Measurements from ENCODE around the gene TEAD1.
A peak's percentile ranks its signal among the peaks of the same experiment; 100 is the strongest.

The TEAD1 gene

DNA sequence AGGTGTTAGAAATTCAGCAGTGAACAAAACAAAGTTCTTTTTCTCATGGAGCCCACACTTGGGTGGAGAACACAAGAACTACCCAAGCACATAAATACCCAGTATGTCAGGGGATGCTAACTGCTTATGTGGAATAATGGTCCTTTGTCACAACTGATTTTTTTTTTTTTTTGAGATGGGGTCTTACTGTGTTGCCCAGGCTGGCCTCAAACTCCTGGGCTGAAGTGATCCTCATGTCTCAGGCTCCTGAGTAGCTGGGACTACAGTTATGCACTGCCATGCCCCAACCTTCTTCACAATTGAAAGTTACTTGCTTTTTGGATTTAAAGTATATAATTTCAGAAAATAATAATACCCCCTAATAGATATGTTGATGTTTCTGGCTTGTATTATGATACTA, 212.3 kb downstream of the TEAD1 start:
- no peak for DNase-seq (ENCODE audit: low read depth in 2 of 2, low spot score in 1 of 2)

DNA sequence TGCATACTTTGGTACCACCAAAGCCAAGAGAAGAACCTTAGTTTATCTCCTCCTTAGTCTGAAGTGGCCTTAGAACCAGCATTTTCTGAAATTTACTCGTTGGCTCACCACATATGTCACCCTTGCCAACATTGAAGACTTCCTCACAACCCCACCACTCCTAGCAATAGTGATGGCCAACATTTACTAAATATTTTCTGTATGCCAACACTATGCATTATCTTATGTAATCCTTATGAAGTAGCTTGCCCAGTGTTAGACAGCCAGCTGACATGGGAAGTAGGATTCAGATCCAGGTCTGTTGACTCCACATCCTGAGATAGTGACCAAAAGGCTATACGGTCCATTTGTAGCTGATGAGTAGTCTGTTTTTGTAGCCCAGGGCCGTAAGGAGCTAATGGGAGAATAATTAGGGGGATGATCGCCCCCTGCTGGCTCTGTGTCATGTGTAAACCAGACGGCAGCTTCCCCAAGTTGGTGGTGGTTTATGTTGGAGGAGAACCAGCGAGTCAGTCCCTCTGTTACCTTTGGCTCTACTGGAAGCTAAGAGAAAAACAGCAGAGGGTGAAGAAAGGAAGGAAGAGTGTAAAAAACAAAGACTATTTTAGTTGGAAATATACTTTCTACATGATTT, 214.4 kb downstream of the TEAD1 start:
- DNase-seq (ENCODE audit: low read depth in 2 of 2, low spot score in 1 of 2): peak in 1 of 2 donors; percentile 34

DNA sequence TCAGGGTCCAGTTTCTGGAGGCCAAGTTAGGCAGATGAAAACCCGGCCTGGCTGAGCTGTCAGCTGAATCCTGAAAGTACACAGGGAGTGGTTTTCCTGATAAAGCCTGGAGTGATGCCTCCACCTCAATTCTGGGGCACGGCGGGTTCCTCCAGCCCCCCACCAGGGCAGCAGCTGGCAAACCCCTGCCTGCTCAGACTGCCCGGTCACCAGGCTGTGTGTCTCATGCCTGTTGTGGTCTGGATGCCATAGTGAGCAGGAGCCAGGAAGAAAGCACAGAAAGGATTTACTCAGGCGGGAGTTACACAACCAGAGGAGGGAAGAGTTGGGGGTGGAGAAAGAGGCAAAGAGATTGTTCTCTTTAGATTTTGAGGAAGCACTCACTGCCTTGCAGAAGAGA, 215.0 kb downstream of the TEAD1 start:
- no peak for DNase-seq (ENCODE audit: low read depth in 2 of 2, low spot score in 1 of 2)

DNA sequence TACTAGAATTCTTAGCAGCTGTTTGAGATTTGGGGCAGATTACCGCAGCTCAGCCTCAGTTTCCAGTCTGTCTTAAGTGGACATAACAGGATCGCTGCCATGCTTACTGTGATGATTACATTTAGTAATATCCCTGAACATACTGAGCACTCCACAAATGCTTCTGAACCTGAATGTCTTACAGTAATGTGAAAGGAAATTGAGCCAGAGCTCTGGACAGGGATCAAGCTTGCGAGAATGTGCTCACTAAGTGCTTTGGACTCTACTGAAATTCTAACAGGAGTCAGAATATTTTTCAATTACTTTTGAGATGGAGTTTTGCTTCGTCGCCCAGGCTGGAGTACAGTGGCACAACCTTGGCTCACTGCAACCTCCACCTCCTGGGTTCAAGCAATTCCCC, 216.3 kb downstream of the TEAD1 start:
- DNase-seq (ENCODE audit: low read depth in 2 of 2, low spot score in 1 of 2): no peak

DNA sequence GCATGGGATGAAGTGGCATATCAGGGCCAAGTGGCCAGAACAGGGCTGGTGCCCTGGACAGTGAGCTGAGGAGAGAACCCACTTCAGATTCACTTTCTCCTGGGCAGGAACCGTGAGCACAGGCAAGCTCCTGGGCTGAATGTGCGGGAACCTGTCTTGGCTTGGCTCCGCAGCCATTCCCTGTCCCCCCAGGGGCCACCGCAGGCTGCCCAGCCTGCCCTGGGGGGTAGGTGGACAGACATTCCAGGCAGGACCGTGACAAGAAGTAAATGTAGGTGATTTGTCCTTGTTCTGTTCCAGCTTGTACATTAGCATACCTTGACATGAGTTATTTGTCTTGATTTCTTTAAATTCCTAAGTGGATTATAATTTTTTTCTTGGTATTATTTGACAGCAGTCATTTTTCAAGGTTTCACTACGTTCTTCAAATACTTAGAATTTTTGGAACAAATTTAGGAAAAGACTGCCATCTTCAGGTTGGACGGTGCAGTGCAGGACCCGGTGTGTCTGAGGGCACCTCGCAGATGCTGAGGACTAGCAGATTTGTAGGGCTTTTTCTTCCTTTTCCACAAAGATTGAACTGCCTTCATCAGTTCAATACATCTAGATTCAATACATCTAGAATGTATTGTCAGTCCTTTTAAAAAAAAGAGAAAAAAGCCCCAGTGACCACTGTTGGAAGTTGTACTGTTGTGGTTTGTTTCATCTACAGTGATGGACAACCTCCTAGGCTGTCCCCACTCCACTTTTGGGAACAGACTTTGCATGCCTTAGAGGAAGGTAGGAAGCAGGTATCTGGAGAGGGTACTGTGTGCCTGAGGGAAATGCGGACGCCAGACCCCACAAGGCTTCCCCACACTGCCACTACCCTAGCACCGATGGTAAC, 219.8 kb downstream of the TEAD1 start:
- DNase-seq (ENCODE audit: low read depth in 2 of 2, low spot score in 1 of 2): peak in 1 of 2 donors; percentile 16

DNA sequence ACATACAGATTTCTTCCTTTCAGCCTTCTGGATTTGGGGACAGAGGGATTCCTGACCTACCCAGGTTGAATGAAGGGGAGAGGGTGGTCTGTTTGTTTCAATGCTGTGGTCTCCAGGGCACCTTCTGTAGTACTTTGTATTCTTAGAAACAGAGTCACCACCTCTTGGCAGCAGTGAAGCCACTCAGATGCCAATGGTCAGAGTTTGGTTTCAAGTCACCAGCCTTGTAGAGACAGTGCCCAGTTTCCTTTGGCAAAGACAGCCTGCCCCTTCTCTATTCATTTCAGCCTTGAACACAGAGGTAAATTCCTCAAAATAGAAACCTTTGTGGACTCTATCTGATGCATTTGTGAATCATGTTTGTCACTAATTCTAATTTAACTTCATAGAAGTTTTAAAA, 223.2 kb downstream of the TEAD1 start:
- no peak for DNase-seq (ENCODE audit: low read depth in 2 of 2, low spot score in 1 of 2)

DNA sequence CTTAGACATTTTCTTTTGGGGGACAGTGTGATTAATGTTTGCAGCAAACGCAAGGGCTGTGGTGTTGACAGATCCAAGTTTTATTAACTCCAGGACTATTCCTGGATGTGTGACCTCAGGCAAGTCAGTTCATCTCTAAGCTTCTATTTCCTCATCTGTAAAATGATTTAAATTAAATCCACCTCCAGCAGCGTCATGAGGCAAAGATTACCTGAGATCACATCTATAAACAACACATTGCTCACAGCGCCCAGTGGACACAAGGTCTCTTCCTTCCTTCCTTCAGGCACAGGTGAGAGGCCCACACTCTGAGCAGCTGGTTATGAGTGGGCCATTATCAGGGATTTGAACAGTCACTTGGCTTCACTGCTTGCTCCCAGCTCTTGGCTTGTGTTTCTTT, 223.6 kb downstream of the TEAD1 start:
- DNase-seq (ENCODE audit: low read depth in 2 of 2, low spot score in 1 of 2): no peak

DNA sequence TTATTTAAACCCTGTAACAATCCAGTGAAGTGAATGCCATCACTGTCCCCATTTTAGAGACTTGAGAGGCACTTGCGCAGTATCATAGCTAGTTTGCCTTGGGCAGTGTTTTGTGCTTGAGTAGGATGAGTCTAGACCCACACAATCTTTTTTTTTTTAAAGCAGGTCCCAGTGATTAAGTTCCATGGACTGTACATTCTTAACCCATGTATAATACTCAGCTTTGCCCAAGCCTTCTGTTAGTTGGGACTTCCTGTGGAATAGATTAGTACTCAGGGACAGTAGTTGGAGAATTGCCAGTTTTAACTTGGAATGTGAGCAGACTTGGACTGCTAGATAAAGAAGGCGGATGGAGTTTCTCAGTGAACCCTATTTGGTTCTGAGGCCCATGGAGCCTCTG, 226.3 kb downstream of the TEAD1 start:
- DNase-seq (ENCODE audit: low read depth in 2 of 2, low spot score in 1 of 2): no peak

DNA sequence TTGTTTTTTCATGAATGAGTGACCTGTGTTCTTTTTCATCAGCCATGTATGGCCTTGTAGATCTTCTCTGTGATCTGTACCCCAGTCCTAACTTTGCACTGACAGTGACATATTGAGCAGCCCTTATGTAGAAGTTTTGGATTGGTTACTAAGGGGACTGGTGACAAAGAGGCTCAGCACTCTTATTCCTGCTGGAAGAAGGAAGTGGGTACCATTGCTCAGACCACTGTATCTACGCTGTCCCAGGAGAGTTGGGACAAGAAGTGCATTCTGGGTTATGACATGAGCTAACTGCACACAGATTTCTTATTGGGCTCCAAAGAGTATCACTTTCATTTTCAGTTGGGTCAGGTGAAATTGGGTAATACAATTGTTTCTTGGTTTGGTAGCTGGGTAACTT, 227.1 kb downstream of the TEAD1 start:
- no peak for DNase-seq (ENCODE audit: low read depth in 2 of 2, low spot score in 1 of 2)

DNA sequence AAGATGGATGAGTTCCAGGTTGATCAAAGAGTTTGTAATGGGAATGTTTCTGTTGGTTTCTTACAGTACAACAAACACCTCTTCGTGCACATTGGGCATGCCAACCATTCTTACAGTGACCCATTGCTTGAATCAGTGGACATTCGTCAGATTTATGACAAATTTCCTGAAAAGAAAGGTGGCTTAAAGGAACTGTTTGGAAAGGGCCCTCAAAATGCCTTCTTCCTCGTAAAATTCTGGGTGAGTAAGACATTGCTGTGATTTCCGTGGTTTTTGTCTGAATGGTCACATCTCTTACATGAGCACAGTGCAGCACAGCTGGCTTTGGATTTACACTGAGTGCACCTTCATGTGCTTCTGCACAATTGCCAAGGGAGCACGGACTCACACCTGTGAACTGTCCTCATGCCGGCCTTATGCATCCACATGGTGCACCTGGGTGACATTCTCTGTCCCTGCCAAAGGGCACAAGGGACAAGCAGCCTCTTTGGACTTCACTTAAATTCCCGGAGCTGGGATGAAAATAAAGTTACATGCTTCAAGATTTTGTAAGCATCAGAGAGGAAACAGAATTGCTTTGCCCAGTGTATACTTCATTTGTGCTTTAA, 227.8 kb downstream of the TEAD1 start:
- DNase-seq (ENCODE audit: low read depth in 2 of 2, low spot score in 1 of 2): no peak

DNA sequence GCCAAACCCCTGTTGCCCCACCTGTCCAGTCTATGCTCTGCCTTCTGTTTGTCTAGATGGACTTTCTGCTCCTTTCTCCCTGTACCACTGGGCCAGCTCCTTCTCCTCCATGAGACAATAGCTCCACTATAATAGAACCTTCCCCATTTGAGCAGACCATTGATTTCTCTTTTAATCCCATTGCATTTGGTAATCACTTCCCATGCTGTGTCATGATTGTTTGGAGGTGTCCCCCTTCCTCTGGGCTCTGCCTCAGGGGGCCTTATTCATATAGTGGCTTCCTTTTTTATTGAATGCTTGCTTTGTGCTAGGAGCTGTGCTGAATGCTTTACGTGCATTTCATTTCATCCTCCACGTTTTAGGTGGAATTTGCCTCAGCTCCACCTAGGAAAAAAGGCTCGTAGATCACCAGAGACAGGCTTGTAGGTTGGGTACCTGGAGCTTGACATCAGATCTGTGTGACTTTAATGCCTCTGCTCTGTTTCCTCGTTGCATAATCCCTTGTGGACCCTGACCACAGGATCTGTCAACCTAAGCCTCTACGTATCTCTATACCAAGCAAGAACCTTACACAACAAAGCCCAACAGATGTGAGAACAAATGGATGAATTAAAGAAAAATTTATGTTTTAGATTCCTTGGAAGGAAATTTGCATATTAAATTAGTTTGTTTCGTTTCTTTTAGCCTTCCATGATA, 228.7 kb downstream of the TEAD1 start:
- no peak for DNase-seq (ENCODE audit: low read depth in 2 of 2, low spot score in 1 of 2)

DNA sequence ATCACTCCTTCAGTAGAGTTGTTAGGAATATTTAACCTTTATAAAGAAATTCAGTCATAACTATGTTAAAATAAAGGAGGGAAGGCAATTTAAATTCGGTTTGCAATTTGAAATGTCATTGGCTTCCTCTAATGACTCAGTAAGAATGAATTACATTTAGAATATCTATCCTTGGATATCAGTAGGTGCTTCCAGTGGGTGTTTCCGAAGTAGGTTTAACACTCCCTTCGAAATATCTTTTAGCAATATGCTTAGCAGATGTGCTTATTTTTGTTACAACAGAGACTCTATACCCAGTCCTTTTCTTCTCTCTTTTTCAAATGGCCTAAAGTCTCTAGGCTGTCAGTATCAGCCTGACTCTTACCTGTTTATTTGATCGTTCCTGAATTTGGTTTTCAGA, 231.2 kb downstream of the TEAD1 start:
- DNase-seq (ENCODE audit: low read depth in 2 of 2, low spot score in 1 of 2): no peak

DNA sequence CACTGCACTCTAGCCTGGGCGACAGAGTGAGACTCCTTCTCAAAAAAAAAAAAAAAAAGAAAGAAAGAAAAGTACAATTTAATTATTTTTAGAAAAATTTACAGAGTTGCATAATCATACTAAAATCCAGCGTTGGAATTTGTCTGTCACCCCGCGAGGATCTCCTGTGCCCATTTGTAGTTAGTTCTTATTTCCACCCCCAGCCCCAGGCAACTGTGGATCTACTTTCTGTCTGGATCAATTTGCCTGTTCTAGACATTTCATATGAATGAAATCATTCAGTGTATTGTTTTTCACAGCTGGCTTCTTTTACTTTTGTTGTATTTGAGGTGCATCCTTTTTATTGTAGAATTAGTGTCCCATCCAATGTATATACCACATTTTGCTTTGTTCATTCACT, 232.3 kb downstream of the TEAD1 start:
- no peak for DNase-seq (ENCODE audit: low read depth in 2 of 2, low spot score in 1 of 2)

DNA sequence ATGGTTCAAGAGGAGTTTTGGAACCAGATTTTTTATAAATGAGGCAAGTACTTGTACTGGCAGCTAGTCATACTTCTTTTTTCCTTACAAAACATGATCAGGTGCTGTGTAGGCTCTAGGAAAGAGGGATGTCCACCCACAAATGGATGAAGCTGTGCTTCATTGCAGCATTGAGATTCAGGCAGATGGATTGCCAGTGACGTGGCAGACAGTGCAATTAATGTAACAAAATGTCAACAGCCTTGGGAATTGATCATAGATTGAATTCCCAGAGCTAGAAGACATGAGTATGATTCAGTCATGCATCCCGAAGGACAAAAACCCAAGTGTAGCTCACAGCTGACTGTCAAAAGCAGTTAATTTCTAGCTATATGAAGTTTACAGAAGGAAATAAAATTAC, 235.7 kb downstream of the TEAD1 start:
- DNase-seq (ENCODE audit: low read depth in 2 of 2, low spot score in 1 of 2): no peak

DNA sequence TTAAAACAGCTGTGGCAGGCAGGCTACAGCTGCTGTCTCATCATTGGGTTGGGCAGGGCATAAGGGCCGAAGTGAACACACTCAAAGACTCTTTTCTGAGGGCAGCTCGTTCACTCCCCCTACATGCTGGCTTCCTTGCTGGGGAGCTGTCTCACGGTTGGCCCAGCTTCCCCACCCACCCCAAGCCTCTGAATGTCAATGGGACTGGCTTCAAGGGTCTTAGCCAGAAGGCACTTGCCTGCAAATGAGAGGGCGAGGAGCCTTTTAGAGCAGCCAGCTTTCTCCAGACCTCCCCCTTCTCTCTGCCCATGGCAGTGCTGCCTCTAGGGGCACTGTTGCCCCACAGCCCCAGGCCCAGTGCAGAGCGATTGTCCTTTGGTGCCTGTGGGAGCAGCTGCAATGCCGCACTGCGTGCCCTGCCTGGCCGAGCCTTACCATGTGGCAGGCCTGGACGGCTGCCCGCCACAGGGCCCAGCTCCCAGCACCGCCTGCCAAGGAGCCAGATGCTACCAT, 240.2 kb downstream of the TEAD1 start:
- DNase-seq (ENCODE audit: low read depth in 2 of 2, low spot score in 1 of 2): no peak

DNA sequence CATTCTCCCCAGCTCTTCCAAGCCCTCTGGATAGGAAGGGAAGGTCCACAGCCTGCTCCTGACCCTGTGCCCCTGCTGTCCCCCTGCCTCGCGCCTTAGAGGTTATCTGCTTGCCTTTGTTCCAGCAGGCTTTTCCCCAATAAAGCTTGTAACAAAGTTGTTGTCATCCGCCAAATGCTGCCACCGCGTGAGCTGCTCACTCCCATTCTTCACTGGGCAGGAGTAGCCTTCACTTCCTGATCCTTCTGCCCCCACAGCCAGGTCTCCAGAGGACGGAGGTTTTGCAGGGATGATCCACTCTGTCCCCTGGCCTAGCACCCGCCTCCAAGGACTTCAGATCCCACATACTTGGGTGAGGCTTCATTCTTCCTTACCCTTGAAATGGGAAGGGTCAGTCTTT, 240.9 kb downstream of the TEAD1 start:
- no peak for DNase-seq (ENCODE audit: low read depth in 2 of 2, low spot score in 1 of 2)

DNA sequence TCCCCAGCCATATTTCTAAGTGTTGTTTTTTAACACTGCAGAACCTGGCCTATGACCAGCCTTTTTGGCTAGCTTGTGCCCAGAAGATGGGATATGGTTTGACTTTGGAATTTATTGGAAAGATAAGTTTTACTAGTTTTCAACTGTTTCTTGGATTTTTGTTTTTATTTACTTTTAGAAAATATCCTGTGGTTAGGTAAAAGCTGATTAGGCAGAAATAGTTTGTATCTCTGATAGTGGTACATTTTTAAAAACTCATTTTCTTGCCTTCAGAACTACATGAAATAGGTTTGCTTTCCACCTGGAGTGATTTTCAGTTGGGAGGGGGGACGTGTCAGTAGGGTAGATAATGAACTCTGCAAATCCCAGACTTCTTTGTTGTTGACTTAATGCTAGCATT, 243.6 kb downstream of the TEAD1 start:
- no peak for DNase-seq (ENCODE audit: low read depth in 2 of 2, low spot score in 1 of 2)

DNA sequence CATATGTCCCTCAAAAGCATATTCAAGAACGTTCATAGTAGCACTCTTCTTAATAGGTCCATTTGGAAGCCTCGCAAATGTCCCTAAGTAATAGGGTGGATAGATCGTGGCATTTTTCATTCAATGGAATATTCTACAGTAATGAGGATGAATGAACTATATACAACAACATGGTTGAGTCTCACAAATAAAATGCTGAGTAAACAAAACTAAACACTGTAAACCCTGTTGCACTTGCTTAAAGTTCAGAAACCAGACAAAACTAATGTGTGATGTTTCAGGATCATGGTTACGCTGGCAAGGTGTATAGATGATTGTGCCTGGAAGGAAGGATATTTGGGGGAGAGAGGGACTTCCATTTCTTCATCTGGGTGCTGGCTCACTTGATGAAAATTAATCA, 244.4 kb downstream of the TEAD1 start:
- DNase-seq (ENCODE audit: low read depth in 2 of 2, low spot score in 1 of 2): no peak

DNA sequence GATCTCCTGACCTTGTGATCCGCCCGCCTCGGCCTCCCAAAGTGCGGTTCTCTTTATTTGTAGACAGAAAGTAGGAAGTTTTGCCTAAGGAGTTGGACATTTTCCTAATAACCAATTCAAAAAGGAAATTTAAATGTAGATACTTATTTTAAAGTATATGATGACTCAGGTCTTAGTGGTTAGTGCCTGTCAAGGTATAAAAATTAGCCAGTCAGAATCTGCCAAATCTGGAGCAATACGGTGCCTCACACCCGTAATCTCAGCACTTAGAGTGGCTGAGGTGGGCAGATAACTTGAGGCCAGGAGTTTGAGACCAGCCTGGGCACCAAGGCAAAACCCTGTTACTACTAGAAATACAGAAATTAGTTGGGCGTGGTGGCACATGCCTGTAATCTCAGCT, 248.2 kb downstream of the TEAD1 start:
- no peak for DNase-seq (ENCODE audit: low read depth in 2 of 2, low spot score in 1 of 2)

DNA sequence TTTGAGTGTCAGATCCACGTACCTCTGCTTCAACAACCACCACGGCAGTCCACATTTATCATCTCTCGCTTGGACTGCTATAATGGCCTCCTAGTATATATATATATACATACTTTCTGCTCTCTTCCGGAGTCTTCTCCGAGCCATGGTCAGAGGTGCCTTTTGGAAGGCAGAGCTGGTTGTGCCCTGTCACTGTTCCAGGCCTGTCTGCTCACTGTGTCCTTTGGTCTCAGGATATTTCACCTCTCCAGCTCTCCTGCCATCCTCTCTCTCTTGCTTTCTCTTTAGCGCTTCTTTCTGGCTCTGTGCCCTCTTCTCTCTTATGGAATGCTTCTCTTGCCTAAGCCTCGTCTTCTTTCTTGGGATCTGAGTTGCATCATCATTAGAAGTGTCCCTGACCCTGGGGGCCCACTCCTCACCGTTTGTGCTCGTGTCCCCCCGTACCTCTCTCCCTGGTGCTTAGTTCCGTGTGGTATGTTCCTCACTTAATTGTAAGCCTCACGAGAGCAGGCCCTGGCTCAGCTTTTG, 248.8 kb downstream of the TEAD1 start:
- DNase-seq (ENCODE audit: low read depth in 2 of 2, low spot score in 1 of 2): no peak

DNA sequence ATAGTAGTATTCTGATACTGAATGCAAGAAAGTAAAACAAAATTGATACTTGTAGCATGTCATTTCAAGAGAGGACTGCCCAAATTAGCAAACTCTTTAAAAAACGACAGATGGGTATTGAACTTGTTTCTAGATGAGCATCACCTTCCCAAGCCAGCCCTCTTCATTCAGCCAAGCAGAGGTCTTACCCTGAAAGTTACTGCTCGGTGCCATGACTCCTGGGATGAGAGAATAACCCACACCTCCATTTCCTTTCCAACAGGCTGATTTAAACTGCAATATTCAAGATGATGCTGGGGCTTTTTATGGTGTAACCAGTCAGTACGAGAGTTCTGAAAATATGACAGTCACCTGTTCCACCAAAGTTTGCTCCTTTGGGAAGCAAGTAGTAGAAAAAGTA, 250.4 kb downstream of the TEAD1 start:
- DNase-seq (ENCODE audit: low read depth in 2 of 2, low spot score in 1 of 2): no peak
